Parathyroid adenoma (tissue), 2 donors: ENCODE data around the gene PCDHGA3.
"Not testable (repeated sequence)": the region's sequence is repeated elsewhere in the genome, so short reads cannot be mapped to it uniquely, and the experiment has no call there.

Experiments
- H2AFZ ChIP-seq: fragments of 300-600 bp; sonication (generic); one replicate; pipeline ENCODE4 v1.7.0; 2017; ENCODE audit warnings: antibody characterized with exemption, mild to moderate bottlenecking
- H3K27ac ChIP-seq: fragments of 300-600 bp; sonication (generic); one replicate; pipeline ENCODE4 v1.7.0; 2017
- H3K27me3 ChIP-seq: fragments of 300-600 bp; sonication (generic); one replicate; pipeline ENCODE4 v1.7.0; 2017; ENCODE audit warnings: low read length; ENCODE audit not compliant: control insufficient read depth, insufficient read depth
- H3K36me3 ChIP-seq: fragments of 300-600 bp; sonication (generic); one replicate; pipeline ENCODE4 v1.7.0; 2017; ENCODE audit warnings: low read length; ENCODE audit not compliant: control insufficient read depth, insufficient read depth
- H3K4me1 ChIP-seq: fragments of 300-600 bp; sonication (generic); one replicate; pipeline ENCODE4 v1.7.0; 2017; ENCODE audit warnings: control low read depth
- H3K4me2 ChIP-seq: fragments of 300-600 bp; sonication (generic); one replicate; pipeline ENCODE4 v1.7.0; 2017; ENCODE audit warnings: low read length
- H3K4me3 ChIP-seq: fragments of 300-600 bp; sonication (generic); one replicate; pipeline ENCODE4 v1.7.0; 2017; ENCODE audit warnings: low read depth, low read length
- H3K79me2 ChIP-seq: fragments of 300-600 bp; sonication (generic); one replicate; pipeline ENCODE4 v1.7.0; 2017; ENCODE audit warnings: control low read depth
- H3K9ac ChIP-seq: fragments of 300-600 bp; sonication (generic); one replicate; pipeline ENCODE4 v1.7.0; 2017; ENCODE audit warnings: mild to moderate bottlenecking
- H3K9me3 ChIP-seq: fragments of 300-600 bp; sonication (generic); one replicate; pipeline ENCODE4 v1.7.0; 2017; ENCODE audit warnings: low read length; ENCODE audit not compliant: control insufficient read depth
- CTCF ChIP-seq: fragments of 300-600 bp; sonication (generic); IDR thresholded peaks from one replicate; pipeline ENCODE4 v1.7.0; 2017; ENCODE audit warnings: antibody characterized with exemption, mild to moderate bottlenecking
- donor health status: primary hyperparathyroidism.

PCDHGA3 gene

GRCh38 chr5:141393267-141393666, 49.6 kb downstream of the PCDHGA3 start:
- Histone ChIP-seq H3K9ac (no peak overlapping the region), H3K4me1 (no peaks in the 10 kb centered on the region), H3K4me3 (no peak overlapping the region), H3K4me2 (no peak overlapping the region), H3K36me3 (peaks cover 3% of the 10 kb centered on the region), H2AFZ (no peak overlapping the region), H3K27me3 (no peaks in the 10 kb centered on the region), H3K27ac (no peak overlapping the region), H3K9me3 (no peaks in the 10 kb centered on the region), H3K79me2 (no peaks in the 10 kb centered on the region)
- TF ChIP-seq CTCF, result no peak

- H3K9me3 ChIP-seq, H3K27me3 ChIP-seq, H2AFZ ChIP-seq: not testable (repeated sequence)
Observed at GRCh38 chr5:141394401-141395187, 51.0 kb downstream of the PCDHGA3 start.

More at GRCh38 chr5:141394401-141395187, 51.0 kb downstream of the PCDHGA3 start:
- not testable (repeated sequence) for H3K27ac ChIP-seq, H3K4me3 ChIP-seq, H3K4me1 ChIP-seq, H3K4me2 ChIP-seq, H3K36me3 ChIP-seq, H3K79me2 ChIP-seq, H3K9ac ChIP-seq
